Trophoblast cell (in vitro differentiated cells and primary cell): Measurements from ENCODE around the gene TNS1. TPM values are rescaled to one million over a fixed set of nuclear protein-coding genes. Genes with fewer than 3 reads are reported as not detected.

ENCODE experiments used
- DNase-seq, 2 donors: peaks; one replicate each; pipeline ENCODE4 v3.0.0-alpha.2; 2016
- H2AFZ ChIP-seq: 2 replicates; pipeline ENCODE4 v1.6.1; 2013; ENCODE audit warnings: low read length, moderate library complexity, mild to moderate bottlenecking; ENCODE audit not compliant: insufficient read depth, poor library complexity
- H2AK5ac ChIP-seq: 2 replicates; pipeline ENCODE4 v1.6.1; 2013; ENCODE audit warnings: mild to moderate bottlenecking, low read length
- H2BK120ac ChIP-seq: 2 replicates; pipeline ENCODE4 v1.6.1; 2013; ENCODE audit warnings: low read length, mild to moderate bottlenecking, moderate library complexity; ENCODE audit not compliant: insufficient read depth, poor library complexity
- H2BK12ac ChIP-seq: 2 replicates; pipeline ENCODE4 v1.6.1; 2013; ENCODE audit warnings: mild to moderate bottlenecking, low read length, moderate library complexity
- H2BK5ac ChIP-seq: 2 replicates; pipeline ENCODE4 v1.6.1; 2013; ENCODE audit warnings: low read length, low read depth, moderate library complexity, mild to moderate bottlenecking; ENCODE audit not compliant: poor library complexity
- H3K14ac ChIP-seq: 2 replicates; pipeline ENCODE4 v1.6.1; 2013; ENCODE audit warnings: mild to moderate bottlenecking, low read length
- H3K18ac ChIP-seq: 2 replicates; pipeline ENCODE4 v1.6.1; 2013; ENCODE audit warnings: mild to moderate bottlenecking, low read length
- H3K23ac ChIP-seq: 2 replicates; pipeline ENCODE4 v1.6.1; 2013; ENCODE audit warnings: low read length
- H3K27ac ChIP-seq: 2 replicates; pipeline ENCODE4 v1.5.1; 2013; ENCODE audit warnings: low read depth, mild to moderate bottlenecking, inconsistent platforms, low read length, moderate library complexity
- H3K27me3 ChIP-seq: 2 replicates; pipeline ENCODE4 v1.6.1; 2013; ENCODE audit warnings: inconsistent platforms, mild to moderate bottlenecking, low read length, moderate library complexity; ENCODE audit not compliant: insufficient read depth
- H3K36me3 ChIP-seq, 2 experiments: 1 replicate in 1 of 2; 2 replicates in 1 of 2; pipeline ENCODE4 v1.6.1; 2013; ENCODE audit warnings: low read length in 2 of 2, mild to moderate bottlenecking in 2 of 2, moderate library complexity in 1 of 2; ENCODE audit not compliant: insufficient read depth in 2 of 2, control insufficient read depth in 1 of 2
- H3K4ac ChIP-seq: 2 replicates; pipeline ENCODE4 v1.6.1; 2013; ENCODE audit warnings: low read depth, mild to moderate bottlenecking, low read length, moderate library complexity
- H3K4me1 ChIP-seq, 2 experiments: 1 replicate in 1 of 2; 2 replicates in 1 of 2; pipeline ENCODE4 v1.6.1; 2013; ENCODE audit warnings: low read length in 2 of 2, mild to moderate bottlenecking in 2 of 2, moderate library complexity in 1 of 2; ENCODE audit not compliant: insufficient read depth in 2 of 2, control insufficient read depth in 1 of 2
- H3K4me2 ChIP-seq: 2 replicates; pipeline ENCODE4 v1.6.1; 2013; ENCODE audit warnings: inconsistent platforms, mild to moderate bottlenecking, low read length, moderate library complexity
- H3K4me3 ChIP-seq: 2 replicates; pipeline ENCODE4 v1.5.1; 2013; ENCODE audit warnings: mild to moderate bottlenecking, low read depth, low read length, inconsistent platforms
- H3K79me1 ChIP-seq: one replicate; pipeline ENCODE4 v1.6.1; 2013; ENCODE audit warnings: low read length
- H3K79me2 ChIP-seq: 2 replicates; pipeline ENCODE4 v1.6.1; 2013; ENCODE audit warnings: low read length, mild to moderate bottlenecking; ENCODE audit not compliant: control insufficient read depth, insufficient read depth, poor library complexity
- H3K9ac ChIP-seq: 2 replicates; pipeline ENCODE4 v1.6.1; 2013; ENCODE audit warnings: mild to moderate bottlenecking, low read length
- H3K9me3 ChIP-seq: 2 replicates; pipeline ENCODE4 v1.6.1; 2013; ENCODE audit warnings: low read depth, mild to moderate bottlenecking, control low read depth, inconsistent platforms, low read length; ENCODE audit not compliant: insufficient read depth
- H4K12ac ChIP-seq: 2 replicates; pipeline ENCODE4 v1.6.1; 2013; ENCODE audit warnings: low read depth, mild to moderate bottlenecking, low read length, moderate library complexity
- H4K8ac ChIP-seq: 2 replicates; pipeline ENCODE4 v1.6.1; 2013; ENCODE audit warnings: low read depth, mild to moderate bottlenecking, low read length, moderate library complexity
- H4K91ac ChIP-seq: one replicate; pipeline ENCODE4 v1.6.1; 2013; ENCODE audit warnings: low read depth, mild to moderate bottlenecking, low read length, moderate library complexity
- WGBS: extraction: QIAGEN DNeasy Blood & Tissue Kit; methylation state at CpG from one replicate; pipeline ENCODE4 v1.1.7; 2013; ENCODE audit warnings: missing lambda C conversion rate; ENCODE audit not compliant: insufficient read length, insufficient coverage; ENCODE audit errors: extremely low coverage; 5-methylcytosine and 5-hydroxymethylcytosine counted together
- polyA plus RNA-seq: library from polyadenylated mRNA; stranded (reverse); fragments of 200-250 nt; gene quantifications from 2 replicates; pipeline ENCODE4 v1.2.3, GENCODE V29; 2013

TNS1 gene
- 1.5 and 2.0 TPM in 2 replicates for polyA plus RNA-seq

GRCh38 chr2:218002845-218003180, at the start of gene TNS1:
TSS of gene TNS1 (minus strand) at chr2:218002995. CDS start at chr2:218002872, 123 bp downstream.
- Histone ChIP-seq H4K8ac (no peak within 1 kb of the TSS), H3K36me3 (no peaks in the 10 kb centered on the region), H2AFZ (no peak within 1 kb of the TSS), H3K4ac (no peak within 1 kb of the TSS), H3K18ac (no peak within 1 kb of the TSS), H2AK5ac (no peak within 1 kb of the TSS), H3K9me3 (no peaks in the 10 kb centered on the region), H3K79me2 (no peaks in the 10 kb centered on the region), H3K4me1 (peaks cover 16 to 37% of the 10 kb centered on the region in 2 experiments), H3K27ac (no peak within 1 kb of the TSS), H3K14ac (no peak within 1 kb of the TSS), H2BK120ac (no peak within 1 kb of the TSS), H2BK5ac (no peak within 1 kb of the TSS), H3K4me3 (no peak within 1 kb of the TSS), H3K4me2 (no peak within 1 kb of the TSS), H3K23ac (no peak within 1 kb of the TSS), H2BK12ac (peak within 1 kb of the TSS; percentile 38), H3K9ac (no peak within 1 kb of the TSS), H3K27me3 (no peaks in the 10 kb centered on the region), H4K91ac (no peak within 1 kb of the TSS), H3K79me1 (no peaks in the 10 kb centered on the region), H4K12ac (no peak within 1 kb of the TSS)
- DNase-seq: no peak
- WGBS: no CpG with 5 or more reads among the region's 13 CpGs

GRCh38 chr2:218051903-218052302, 49.1 kb upstream of the TNS1 start:
- no CpG with 5 or more reads among the region's 3 CpGs for WGBS
- no peak overlapping the region for H4K12ac ChIP-seq
- DNase-seq: no peak

DNA sequence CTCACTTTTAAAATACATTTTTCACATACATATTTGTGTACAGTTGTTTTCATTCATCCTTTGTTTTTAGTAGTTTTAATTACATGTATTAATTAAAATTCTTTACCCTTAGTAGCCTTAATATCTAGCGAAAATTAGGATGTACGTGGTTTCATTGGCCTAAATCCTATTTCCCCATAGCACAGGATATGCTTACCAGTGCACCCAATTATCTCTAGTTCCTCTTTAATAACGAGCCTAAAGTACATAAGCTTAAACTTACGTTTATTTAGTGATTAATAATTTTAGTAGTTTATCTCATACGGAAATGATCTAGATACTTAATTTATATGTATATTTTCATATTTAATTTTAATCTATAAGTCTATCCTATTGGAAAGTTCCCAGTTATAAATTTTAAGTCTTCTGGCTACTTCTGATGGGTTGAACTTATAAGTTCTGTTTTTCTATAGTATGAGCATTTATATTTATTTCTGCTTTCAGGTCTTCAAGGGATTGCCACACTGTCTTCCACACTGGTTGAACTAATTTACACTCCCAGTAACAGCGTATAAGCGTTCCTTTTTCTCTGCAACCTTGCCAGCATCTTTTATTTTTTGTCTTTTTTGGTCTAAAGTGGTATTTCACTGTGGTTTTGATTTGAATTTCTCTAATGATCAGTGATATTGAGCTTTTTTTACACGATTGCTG, 44.9 kb upstream of the TNS1 start:
- no CpG with 5 or more reads among the region's 8 CpGs for WGBS
- H3K14ac ChIP-seq: no peak overlapping the region

More at GRCh38 chr2:218051903-218052302, 49.1 kb upstream of the TNS1 start:
- no peak overlapping the region for H3K4ac ChIP-seq
- H4K8ac ChIP-seq: no peak overlapping the region
- no peak overlapping the region for H3K4me2 ChIP-seq
- H2BK5ac ChIP-seq: no peak overlapping the region
- no peak overlapping the region for H2AK5ac ChIP-seq
- no peak overlapping the region for H2BK120ac ChIP-seq
- no peaks in the 10 kb centered on the region for H3K79me2 ChIP-seq
- no peak overlapping the region for H3K18ac ChIP-seq
- no peaks in the 10 kb centered on the region for H3K4me1 ChIP-seq
- H4K91ac ChIP-seq: no peak overlapping the region
- H3K27ac ChIP-seq: no peak overlapping the region
- H3K23ac ChIP-seq: no peak overlapping the region
- no peaks in the 10 kb centered on the region for H3K9me3 ChIP-seq
- H3K9ac ChIP-seq: no peak overlapping the region
- H3K27me3 ChIP-seq: no peaks in the 10 kb centered on the region
- no peak overlapping the region for H3K4me3 ChIP-seq
- H2BK12ac ChIP-seq: no peak overlapping the region
- no peak overlapping the region for H2AFZ ChIP-seq
- H3K14ac ChIP-seq: no peak overlapping the region
- H3K79me1 ChIP-seq: no peaks in the 10 kb centered on the region
- H3K36me3 ChIP-seq: no peaks in the 10 kb centered on the region

DNA sequence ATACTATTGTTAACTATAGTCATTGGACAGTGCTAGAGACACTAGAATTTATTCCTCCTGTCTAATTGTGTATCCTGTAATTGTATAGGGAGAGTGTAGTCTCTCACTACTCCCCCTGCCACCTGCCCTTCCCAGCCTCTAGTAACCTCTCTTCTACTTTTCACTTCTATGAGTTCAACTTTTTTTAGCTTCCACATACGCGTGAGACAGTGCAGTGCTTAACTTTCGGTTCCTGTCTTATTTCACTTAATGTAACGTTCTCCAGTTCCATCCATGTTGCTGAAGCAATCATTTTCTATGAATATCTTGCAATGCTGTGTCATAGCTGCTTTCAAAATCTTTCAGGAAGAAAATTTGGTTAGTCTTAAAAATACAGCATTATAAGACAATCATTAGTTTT, 43.4 kb upstream of the TNS1 start:
- H2AFZ ChIP-seq: no peak overlapping the region
- no peak overlapping the region for H3K18ac ChIP-seq
- no CpG with 5 or more reads among the region's 4 CpGs for WGBS

More for the DNA sequence above, 44.9 kb upstream of the TNS1 start:
- H3K79me2 ChIP-seq: no peaks in the 10 kb centered on the region
- no peak overlapping the region for H2BK120ac ChIP-seq
- no peaks in the 10 kb centered on the region for H3K36me3 ChIP-seq
- H3K79me1 ChIP-seq: no peaks in the 10 kb centered on the region
- H3K4me2 ChIP-seq: no peak overlapping the region
- no peak overlapping the region for H2BK5ac ChIP-seq
- no peak overlapping the region for H3K9ac ChIP-seq
- H4K8ac ChIP-seq: no peak overlapping the region
- no peak overlapping the region for H3K23ac ChIP-seq
- no peak overlapping the region for H3K27ac ChIP-seq
- no peak overlapping the region for H4K12ac ChIP-seq
- H2AK5ac ChIP-seq: no peak overlapping the region
- no peak overlapping the region for H3K18ac ChIP-seq
- H3K9me3 ChIP-seq: peaks cover 11% of the 10 kb centered on the region
- no peaks in the 10 kb centered on the region for H3K4me1 ChIP-seq
- no peak overlapping the region for H2BK12ac ChIP-seq
- DNase-seq: no peak
- H3K4ac ChIP-seq: no peak overlapping the region
- H4K91ac ChIP-seq: no peak overlapping the region
- H2AFZ ChIP-seq: no peak overlapping the region
- H3K4me3 ChIP-seq: no peak overlapping the region
- no peaks in the 10 kb centered on the region for H3K27me3 ChIP-seq

More for the DNA sequence above, 43.4 kb upstream of the TNS1 start:
- H3K27me3 ChIP-seq: no peaks in the 10 kb centered on the region
- H3K79me2 ChIP-seq: no peaks in the 10 kb centered on the region
- H4K91ac ChIP-seq: no peak overlapping the region
- no peak overlapping the region for H3K23ac ChIP-seq
- no peaks in the 10 kb centered on the region for H3K36me3 ChIP-seq
- no peak overlapping the region for H2BK120ac ChIP-seq
- H3K4me2 ChIP-seq: no peak overlapping the region
- H3K27ac ChIP-seq: no peak overlapping the region
- no peak overlapping the region for H3K4me3 ChIP-seq
- no peaks in the 10 kb centered on the region for H3K4me1 ChIP-seq
- peaks cover 11% of the 10 kb centered on the region for H3K9me3 ChIP-seq
- no peak overlapping the region for H3K4ac ChIP-seq
- H4K12ac ChIP-seq: no peak overlapping the region
- H3K79me1 ChIP-seq: no peaks in the 10 kb centered on the region
- no peak overlapping the region for H2BK12ac ChIP-seq
- no peak overlapping the region for H2BK5ac ChIP-seq
- H3K14ac ChIP-seq: no peak overlapping the region
- no peak overlapping the region for H4K8ac ChIP-seq
- peak in 1 of 2 donors; percentile 21 for DNase-seq
- H2AK5ac ChIP-seq: no peak overlapping the region
- no peak overlapping the region for H3K9ac ChIP-seq
